GM11168 (cell line): ENCODE data around the gene OR1J2.
"Not testable (repeated sequence)": the region's sequence is repeated elsewhere in the genome, so short reads cannot be mapped to it uniquely, and the experiment has no call there.

Experiments
- in situ Hi-C: fragments of 300-500 bp; cut with MboI; formaldehyde crosslinking; loops from one replicate; pipeline ENCODE4 v1.12.0; 2022; ENCODE audit warnings: low sequenced_read_pairs; ENCODE audit not compliant: unreplicated experiment

Gene OR1J2, protein sequence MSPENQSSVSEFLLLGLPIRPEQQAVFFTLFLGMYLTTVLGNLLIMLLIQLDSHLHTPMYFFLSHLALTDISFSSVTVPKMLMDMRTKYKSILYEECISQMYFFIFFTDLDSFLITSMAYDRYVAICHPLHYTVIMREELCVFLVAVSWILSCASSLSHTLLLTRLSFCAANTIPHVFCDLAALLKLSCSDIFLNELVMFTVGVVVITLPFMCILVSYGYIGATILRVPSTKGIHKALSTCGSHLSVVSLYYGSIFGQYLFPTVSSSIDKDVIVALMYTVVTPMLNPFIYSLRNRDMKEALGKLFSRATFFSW

DNA sequence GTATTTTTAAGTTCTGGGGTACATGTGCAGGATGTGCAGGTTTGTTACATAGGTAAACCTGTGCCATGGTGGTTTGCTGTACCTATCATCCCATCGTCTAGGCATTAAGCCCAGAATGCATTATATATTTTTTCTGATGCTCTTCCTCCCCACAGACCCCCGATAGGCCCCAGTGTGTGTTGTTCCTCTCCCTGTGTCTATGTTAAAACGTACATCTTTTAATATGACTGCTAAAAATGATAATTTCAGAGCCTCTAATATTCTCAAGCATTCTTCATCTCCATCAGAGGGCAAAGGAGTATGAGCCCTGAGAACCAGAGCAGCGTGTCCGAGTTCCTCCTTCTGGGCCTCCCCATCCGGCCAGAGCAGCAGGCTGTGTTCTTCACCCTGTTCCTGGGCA is at the start of gene OR1J2:
Gene OR1J2 (plus strand): TSS at position 301 of the 400 bp plus-strand sequence. CDS start 0 bp downstream, at position 301.
- in situ Hi-C loops, result no loop called here

DNA sequence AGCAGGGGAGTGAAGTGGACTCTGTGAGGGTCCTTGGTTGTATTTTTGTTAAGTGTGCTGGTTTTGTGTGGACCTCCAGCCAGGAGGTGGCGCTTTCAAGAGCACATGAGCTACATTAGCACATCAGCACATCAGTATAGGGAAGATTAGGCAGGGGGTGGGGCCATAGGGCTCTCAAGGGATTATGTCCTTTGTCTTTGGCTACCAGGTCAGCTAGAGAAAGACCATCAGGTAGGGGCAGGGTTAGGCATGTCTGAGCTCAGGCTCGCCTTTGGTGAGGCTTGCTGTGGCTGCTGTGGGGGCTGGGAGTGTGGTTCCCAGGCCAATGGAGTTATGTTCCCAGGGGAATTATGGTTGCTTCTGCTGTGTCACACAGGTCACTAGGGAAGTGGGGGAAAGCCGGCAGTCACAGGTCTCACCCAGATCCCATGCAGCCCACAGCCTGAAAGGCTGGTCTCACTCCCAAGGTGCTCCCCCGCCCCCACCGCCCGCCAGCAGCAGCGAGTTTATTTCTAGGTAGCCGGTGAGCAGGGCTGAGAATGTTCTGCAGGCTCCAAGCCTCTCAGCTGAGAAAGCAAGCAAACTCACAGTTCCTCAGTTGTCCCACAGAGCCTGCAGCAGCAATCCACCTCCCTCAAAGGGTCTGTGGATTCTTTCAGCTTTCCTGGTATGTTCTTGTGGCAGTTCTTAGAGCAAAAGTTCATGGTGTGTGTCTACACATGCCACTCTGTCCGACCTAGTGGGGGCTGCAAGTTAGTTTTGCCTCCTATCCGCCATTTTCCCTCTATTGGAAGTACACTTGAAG is 46.6 kb upstream of the OR1J2 start:
- in situ Hi-C loops, result no loop called here

DNA sequence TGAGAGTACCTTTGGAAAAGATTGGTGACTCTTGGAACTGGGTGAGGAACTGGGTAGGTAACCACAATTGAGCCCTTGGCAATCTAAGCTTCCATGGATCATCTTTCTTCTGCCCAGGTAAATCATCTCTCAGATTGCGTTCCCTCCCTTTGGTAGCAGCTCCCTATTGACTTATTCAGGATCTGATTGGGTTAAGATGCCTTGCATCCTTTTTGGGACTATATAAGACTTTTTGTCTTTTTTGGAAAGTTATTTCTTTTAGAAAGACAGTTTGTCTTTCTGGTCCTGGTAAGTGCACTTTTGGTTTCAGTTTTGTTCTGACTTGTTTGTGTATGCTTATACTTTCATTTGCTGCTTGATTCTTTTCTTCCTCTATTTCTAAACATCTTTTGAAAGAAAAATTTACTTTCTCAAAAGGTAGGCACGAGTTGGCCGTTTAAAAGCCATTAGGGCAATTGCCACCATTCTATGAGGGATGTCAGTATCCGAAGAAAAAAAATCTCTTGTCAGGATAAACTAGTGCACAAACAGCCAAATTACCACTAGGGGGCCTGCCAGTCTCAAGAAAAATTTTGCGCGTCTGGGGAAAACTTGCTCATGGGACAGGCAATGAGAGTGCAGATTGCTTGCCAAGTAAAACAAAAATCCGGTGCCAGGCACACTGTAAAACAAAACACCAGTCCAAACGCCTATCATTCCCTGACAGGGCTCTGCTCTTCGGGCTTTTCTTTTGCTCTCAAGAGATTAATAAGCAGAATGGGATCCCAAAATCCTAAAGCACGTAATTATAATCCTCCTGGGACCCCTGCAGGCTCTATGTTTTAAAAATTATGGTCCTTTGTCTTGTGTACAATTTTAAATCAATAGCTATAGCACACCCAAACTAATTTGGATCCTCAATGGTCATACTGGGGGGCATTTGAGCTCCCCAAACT is 45.7 kb upstream of the OR1J2 start:
- in situ Hi-C loops, result loop anchor here (5.0 kb wide), 1 partner anchor 347 kb away; no protein-coding TSS in a partner anchor

DNA sequence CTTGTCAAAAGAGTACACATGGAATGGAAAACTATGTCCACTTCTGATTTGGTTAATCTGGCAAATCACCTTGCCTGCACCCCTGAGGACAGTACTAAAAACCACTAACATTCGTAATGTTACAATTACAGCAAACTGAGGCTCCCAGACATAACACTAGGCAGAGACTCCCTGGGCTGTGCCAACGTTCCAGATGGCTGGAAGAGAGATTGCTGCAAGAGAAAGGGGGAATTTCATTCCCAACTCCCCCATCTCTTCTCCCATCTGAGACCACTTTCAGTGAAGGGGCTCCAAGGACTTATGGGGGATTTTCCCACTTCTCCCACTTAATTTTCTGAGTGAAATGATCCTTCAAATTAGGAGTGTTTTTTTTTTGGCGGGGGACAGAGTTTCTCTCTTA is 44.1 kb upstream of the OR1J2 start:
- in situ Hi-C loops, result loop anchor here (5.0 kb wide), 1 partner anchor 346 kb away; no protein-coding TSS in a partner anchor

DNA sequence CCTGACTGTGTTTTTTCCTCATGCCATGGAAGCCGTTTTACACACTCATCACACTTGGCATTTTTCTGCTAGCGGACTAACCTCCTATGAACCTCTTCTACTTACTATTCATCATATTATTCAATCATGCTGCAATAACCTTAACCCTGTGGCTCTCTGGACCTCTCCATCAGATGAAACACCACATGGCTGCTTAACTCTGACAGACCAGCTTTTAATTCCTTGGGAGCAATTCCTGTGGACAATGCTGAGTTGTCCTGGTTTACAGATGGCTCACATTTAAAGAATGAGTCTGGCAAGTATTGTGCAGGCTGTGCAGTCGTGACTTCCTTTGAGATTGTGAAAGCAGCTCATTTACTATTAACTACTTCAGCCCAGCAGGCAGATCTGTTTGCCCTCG is 41.9 kb upstream of the OR1J2 start:
- in situ Hi-C loops, result loop anchor here (5.0 kb wide), 1 partner anchor 344 kb away; no protein-coding TSS in a partner anchor

DNA sequence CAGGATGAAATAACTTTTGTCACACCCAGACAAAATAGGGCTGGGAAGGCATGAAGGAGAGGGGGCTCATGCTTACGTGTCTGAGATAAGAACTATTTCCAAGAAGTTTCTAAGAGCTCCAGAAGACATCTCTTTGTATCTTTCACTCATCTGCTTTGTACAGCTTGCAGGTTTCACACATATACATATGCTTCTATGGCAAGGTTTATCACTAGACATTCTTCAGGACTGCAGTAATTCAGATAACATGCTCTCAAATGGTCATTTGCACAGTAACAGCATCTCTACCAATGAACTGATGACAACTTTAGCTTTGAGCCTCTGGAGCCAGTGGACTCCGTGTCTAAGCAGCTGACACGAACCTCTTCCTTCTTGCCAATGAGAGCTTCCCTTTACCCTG is 36.0 kb upstream of the OR1J2 start:
- in situ Hi-C loops, result no loop called here

DNA sequence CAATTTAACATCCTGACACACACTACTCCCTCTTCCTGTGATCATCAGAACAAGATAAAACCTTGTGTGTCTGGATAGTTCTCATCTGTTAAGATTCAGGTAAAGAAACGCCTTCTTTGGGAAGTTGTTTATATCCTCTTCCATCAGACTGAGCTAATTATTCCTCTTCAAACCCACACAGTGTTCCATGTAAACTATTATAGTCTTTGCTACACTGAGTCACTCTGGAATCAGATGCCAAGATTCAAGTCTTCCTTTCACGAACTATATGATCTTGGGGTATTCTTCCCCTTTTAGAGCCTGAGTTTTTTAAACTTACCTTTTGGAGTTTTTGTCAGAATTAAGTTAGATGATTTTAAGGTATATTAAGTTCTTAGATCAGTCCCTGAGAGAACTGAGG is 34.9 kb upstream of the OR1J2 start:
- in situ Hi-C loops, result no loop called here

DNA sequence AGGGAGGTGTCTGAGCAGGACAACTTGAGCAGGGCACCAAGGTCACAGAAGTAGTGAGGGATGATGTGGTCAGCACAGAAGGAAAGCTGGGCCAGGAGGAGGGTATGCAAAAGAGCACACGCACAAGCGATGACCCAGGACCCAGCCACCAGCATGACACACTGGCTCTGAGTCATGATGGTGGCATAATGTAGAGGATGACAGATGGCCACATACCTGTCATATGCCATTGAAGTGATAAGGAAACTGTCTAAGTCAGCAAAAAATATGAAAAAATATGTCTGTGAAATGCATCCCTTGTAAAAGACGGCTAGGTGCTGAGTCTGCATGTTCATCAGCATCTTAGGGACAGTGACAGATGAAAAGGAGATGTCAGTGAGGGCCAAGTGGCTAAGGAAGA is 33.3 kb upstream of the OR1J2 start:
- in situ Hi-C loops, result no loop called here

DNA sequence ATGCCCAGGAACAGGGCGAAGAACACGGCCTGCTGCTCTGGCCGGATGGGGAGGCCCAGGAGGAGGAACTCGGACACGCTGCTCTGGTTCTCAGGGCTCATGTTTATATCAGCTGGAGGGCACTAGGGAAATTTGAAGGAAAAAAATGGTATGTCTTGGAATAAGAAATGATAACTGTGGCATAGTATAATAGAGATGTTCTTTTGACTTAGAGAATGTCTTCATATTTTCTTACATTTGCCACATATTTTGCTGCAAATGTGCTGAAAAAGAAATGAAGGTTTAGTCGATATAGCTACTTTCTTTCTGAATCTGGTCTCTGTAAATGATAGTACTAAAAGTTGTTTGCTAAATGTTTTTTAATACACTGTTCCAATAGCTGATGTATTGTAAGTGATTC is 32.8 kb upstream of the OR1J2 start, which contains the start of gene OR1J1:
Gene OR1J1 (minus strand): TSS at position 101 of the 400 bp plus-strand sequence. CDS start 0 bp downstream, at position 101.
- in situ Hi-C loops, result no loop called here

DNA sequence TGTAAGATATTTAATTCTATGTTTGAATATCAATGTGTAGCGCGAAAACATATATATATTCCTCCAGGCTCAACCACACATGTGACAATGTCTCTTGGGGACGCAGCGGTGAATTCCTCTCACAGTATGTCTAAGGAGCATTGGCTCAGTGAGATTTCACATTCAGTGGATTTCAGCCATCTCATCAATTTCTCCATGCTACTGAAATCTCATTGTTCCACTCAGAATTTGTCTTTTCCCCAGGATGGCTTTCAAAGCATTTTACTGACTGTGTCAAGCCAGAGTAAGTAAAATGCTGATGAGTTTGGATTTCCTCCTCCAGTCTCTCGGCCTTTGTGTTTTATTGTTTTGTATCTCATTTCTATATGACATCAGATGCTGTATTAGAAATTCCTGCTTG is 31.5 kb upstream of the OR1J2 start:
- in situ Hi-C loops, result no loop called here

DNA sequence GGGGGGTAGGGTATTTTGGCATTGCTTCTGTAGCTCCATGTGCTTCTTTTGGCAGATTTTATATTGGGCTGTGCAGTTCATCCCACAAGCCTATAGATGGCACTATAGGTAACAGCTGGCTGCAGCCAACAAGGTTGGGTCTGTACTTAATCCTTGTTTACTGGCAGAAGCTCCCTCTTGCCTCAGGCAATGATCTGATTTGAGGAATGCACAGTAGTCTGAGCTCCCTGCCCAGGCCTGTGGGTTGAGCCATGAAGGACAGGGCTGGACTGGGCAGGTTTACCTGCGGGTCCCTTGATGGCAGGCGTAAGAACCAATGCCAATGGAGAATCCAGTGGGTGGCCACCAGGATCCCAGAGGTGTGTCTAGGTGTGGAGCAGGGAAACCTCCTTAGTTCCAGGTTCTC is 11.7 kb upstream of the OR1J2 start:
- in situ Hi-C loops, result no loop called here

DNA sequence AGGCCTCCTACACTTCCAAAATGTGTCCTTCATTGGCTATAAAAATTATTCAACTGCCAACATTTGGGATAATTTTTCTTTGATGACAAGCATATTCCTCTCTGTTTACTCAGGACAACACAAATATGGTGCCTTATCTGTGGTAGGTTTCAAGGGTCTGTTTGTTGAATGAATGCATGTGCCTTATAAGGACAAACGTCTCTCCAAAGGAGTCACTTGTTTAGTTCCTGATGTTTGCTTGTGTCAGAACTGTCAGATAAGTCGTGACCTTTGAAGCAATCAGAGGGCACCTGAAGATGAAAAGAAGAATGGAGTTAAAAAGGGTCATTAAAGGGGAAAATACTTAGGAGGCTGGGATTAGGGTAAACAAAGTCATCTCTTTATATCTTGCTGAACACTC is 3.6 kb upstream of the OR1J2 start:
- in situ Hi-C loops, result no loop called here

DNA sequence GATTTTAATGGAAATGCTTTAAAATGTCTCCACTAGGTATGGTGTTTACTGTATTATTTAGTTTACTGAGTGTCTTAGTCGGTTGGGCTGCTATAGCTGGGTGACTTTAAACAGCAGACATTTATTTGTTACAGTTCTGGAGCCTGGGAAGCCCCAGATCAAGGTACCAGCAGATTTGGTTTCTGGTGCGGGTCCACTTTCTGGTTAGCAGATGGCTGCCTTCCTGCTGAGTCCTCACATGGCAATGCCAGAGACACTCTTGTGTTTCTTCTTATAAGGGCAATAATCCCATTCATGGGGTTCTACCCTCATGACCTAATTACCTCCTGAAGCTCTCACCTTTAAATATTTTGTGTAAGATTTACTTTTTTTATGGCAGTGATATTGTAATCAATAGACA is 7.6 kb downstream of the OR1J2 start:
- in situ Hi-C loops, result no loop called here

DNA sequence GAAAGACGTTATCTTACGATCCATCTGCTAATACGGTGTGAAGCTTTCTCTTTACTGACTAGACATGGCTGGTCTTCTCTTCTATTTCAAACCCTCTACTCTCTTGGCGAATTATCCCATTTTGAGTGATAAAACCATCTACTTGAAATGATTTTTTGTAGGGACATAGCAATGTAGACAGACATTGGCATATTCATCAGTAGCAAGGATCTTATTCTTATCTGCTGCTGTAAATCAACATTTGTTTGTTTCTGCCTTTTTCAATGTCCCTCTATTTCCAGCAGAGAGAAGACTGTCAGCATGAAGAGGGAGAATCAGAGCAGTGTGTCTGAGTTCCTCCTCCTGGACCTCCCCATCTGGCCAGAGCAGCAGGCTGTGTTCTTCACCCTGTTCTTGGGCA is 8.2 kb downstream of the OR1J2 start, which contains the start of gene OR1J4:
Gene OR1J4 (plus strand): TSS at position 301 of the 400 bp plus-strand sequence. CDS start 0 bp downstream, at position 301.
- in situ Hi-C loops, result no loop called here

DNA sequence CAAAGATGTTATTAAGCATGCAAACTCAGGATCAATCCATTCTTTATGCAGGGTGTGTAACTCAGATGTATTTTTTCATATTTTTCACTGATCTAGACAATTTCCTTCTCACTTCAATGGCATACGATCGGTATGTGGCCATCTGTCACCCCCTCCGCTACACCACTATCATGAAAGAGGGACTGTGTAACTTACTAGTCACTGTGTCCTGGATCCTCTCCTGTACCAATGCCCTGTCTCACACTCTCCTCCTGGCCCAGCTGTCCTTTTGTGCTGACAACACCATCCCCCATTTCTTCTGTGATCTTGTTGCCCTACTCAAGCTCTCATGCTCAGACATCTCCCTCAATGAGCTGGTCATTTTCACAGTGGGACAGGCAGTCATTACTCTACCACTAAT is 8.8 kb downstream of the OR1J2 start:
- in situ Hi-C loops, result no loop called here

DNA sequence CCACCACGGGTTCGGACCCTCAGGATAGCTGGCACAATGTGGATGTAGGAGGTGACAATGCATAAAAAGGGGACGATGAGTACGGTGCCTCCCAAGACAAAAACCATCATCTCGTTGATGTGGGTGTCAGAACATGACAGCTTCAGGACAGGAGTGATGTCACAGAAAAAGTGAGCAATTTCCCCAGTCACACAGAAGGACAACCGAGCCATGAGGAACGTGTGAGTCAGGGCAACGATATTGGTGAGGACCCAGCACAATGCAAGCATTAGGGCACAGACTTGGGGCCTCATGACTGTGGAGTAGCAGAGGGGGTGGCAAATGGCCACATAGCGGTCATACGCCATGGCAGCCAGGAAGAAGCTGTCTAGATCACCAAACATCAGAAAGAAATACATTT is 16.0 kb downstream of the OR1J2 start:
- in situ Hi-C loops, result no loop called here

DNA sequence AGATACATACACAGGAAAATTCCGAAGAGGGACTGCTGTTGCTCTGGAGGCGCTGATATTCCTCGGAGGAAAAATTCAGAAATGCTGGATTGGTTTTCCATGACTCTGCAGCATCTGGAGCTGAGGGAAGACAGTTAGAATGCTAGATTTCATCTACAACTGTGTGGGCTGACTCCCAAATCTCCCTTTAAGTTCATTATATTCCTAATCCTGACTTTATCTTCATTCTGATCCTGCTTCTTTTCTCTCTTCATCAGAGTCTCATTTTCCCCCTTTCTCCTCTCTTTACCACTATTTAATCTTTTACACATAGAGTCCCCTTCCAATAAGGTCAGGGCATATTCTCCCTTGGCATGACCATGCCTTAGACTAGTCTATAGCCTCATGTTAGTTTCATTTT is 16.6 kb downstream of the OR1J2 start, which contains the start of gene OR1N1:
Gene OR1N1 (minus strand): TSS at position 101 of the 400 bp plus-strand sequence. CDS start 0 bp downstream, at position 101.
- in situ Hi-C loops, result no loop called here

DNA sequence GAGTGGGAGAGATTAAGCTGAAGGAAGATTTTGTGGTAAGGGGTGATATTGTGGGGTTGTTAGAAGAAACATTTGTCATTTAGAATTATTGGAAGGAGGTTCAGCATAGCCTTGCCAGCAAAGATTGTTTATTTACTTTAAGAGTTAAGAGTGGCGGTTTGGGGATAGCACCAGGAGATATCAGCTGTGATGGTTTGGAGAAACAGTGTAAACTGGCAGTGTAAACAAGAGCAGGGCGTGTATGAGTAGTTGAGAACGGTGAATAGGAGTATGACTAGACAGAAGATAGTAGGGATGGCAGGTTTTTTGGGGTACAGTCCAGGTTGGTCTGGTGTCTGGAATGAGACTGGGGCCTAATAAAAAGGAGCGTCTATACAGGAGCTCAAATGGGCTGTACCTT is 20.6 kb downstream of the OR1J2 start:
- in situ Hi-C loops, result not testable (repeated sequence)

DNA sequence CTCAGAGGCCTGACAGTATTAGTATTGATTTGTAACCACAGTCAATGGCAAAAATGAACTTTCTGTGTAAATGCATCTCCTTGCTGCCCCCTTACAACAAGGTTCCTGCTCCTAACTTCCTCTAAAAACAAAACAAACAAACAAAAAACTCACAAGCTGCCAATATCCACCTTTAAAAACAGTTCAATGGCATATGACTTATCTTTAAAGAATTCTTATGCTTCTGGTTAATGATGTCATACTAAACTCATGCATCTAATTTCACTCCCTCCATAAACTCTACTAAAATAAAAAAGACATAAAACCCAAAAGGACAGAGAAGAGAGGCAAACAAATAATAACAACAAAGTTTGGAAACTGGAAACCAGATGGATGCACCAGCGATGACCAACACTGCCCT is 25.5 kb downstream of the OR1J2 start:
- in situ Hi-C loops, result no loop called here

DNA sequence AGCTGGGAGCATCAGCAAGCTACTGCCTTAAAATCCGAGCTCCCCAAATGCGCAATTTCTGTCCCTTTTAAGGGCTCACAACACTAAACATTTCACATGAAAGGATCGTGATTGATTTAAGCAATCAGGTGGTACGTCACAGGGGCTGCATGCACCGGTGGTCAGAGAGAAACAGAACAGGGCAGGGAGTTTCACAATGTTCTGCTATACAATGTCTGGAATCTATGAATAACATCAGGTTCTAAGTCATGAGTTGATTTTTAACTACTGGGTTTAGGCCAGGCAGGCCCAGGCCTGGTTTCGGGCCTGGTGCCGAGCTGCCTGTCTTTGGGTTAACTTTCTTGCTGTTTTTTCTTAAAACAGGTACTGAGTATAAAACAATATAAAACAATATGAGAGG is 26.5 kb downstream of the OR1J2 start:
- in situ Hi-C loops, result not testable (repeated sequence)
